Body of pancreas (tissue), 4 donors: Measurements from ENCODE around the gene PDGFD.

Experiments
- CTCF ChIP-seq, 7 experiments: fragments of 450-650 bp in 4 of 7; fragments of 200-600 bp in 3 of 7; sonication (generic) in 3 of 7; IDR thresholded peaks; one replicate each; pipeline ENCODE4 v1.5.1; 2016 to 2019; ENCODE audit warnings: antibody characterized with exemption in 7 of 7
- POLR2A ChIP-seq, 3 donors: fragments of 450-650 bp; IDR thresholded peaks; one replicate each; pipeline ENCODE4 v1.6.1; 2016; ENCODE audit warnings: antibody characterized with exemption in 3 of 3, mild to moderate bottlenecking in 2 of 3

- TF ChIP-seq CTCF (IDR thresholded peaks at IDR 0.05) = no peak
- TF ChIP-seq POLR2A (IDR thresholded peaks at IDR 0.05) = no peak
These were observed 214.2 kb downstream of the PDGFD start for GRCh38 chr11:103949781-103950180.
